Choroid plexus epithelial cell (primary cell): ENCODE results near the gene KRABD2.
A peak's percentile ranks its signal among the peaks of the same experiment; 100 is the strongest.

Source experiments
- DNase-seq: peaks from one replicate; pipeline ENCODE4 v3.0.0-alpha.2; 2010; ENCODE audit warnings: low read depth
- H3K4me3 ChIP-seq: 2 replicates; pipeline ENCODE4 v1.5.1; 2011; ENCODE audit warnings: low read depth, mild to moderate bottlenecking, control low read depth, low read length, moderate library complexity
- TF ChIP-seq, protein P1 (sequence below): conservative IDR thresholded peaks from 2 replicates; pipeline ENCODE4 v1.5.1; 2011; ENCODE audit warnings: low read depth, mild to moderate bottlenecking, control low read depth, inconsistent platforms, low read length, moderate library complexity

Gene KRABD2

DNA sequence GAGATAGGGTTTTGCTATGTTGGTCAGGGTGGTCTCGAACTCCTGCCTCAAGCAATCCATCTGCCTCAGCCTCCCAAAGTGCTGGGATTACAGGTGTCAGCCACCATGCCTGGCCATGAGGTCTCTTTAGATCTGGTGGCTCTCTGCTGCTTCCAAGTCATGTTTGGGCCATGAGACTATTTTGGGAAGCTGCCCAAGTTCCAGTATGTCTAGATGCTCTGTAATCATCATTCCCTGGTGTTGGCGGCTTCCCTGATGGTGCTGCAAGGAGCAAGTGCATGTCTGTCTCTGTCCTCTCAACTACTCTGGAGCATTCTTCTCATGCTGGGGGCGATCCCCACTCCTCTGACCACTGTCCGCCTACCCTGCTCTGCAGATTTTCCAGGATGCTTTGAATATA, 43.2 kb downstream of the KRABD2 start:
- TF ChIP-seq, protein P1, sequence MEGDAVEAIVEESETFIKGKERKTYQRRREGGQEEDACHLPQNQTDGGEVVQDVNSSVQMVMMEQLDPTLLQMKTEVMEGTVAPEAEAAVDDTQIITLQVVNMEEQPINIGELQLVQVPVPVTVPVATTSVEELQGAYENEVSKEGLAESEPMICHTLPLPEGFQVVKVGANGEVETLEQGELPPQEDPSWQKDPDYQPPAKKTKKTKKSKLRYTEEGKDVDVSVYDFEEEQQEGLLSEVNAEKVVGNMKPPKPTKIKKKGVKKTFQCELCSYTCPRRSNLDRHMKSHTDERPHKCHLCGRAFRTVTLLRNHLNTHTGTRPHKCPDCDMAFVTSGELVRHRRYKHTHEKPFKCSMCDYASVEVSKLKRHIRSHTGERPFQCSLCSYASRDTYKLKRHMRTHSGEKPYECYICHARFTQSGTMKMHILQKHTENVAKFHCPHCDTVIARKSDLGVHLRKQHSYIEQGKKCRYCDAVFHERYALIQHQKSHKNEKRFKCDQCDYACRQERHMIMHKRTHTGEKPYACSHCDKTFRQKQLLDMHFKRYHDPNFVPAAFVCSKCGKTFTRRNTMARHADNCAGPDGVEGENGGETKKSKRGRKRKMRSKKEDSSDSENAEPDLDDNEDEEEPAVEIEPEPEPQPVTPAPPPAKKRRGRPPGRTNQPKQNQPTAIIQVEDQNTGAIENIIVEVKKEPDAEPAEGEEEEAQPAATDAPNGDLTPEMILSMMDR: no peak
- no peak for DNase-seq
- H3K4me3 ChIP-seq: no peak overlapping the region

DNA sequence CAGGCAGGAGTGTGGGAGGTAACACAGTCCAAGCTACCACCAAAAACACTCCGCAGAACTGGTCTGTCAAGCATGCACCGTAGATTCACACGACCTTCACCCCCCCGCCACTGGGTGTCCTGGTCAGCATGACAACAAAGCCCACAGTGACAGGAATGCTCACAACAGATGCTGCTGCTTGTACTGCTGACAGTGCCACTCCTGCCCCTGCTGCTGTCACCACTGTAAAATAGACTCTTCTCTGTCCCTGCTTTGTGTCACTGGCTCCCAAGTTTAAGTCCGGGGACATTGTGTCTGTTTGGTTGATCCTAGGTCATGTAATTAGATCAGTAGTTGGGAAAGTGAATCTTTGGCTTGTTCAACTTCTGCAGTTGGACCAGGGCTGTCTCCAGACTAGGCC, 43.8 kb downstream of the KRABD2 start:
- TF ChIP-seq, protein P1: no peak
- no peak overlapping the region for H3K4me3 ChIP-seq
- no peak for DNase-seq

DNA sequence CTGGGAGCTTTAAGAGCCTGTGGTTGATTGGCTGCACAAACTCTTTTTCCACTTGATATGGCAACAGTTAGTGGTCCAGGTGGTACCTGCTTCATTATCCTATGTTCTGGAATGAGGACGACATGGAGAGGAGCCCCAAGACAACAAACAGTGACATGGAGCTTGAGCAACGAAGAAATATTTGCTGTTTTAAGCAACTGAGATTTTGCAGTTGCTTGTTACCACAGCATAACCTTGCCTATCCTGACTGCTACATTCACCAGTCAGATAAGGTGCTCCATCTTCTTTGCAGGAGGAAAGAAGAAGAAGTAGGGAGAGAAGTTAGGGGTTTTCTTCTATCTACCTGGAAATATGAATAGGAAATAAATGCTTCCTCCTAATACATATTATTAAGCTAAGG, 44.4 kb downstream of the KRABD2 start:
- no peak overlapping the region for H3K4me3 ChIP-seq
- TF ChIP-seq, protein P1: no peak
- DNase-seq: no peak

DNA sequence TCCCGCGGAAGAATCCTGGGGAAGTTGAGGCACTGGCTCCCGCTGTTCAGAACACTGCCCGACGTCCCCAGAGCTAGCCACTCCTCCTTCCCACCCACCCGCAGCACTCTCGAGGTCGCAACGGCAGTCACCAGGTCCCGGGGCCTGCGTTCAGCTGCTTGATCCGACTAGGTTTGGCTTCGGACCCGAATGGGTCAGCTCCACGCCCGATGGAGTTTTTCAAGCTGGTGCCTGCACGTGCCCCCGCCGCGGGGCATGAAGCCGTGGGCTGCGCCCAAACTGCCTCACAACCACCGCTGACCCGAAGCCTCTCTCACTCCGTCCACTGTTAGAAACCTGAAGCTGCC, 49.2 kb downstream of the KRABD2 start:
- no peak for DNase-seq
- peak overlapping the region; percentile 56 for H3K4me3 ChIP-seq
- TF ChIP-seq, protein P1: no peak
